HCT116 (cell line): Measurements from ENCODE around the gene BBS12. TPM values are rescaled to one million over a fixed set of nuclear protein-coding genes. Genes with fewer than 3 reads are reported as not detected.
"Not testable (repeated sequence)": the region's sequence is repeated elsewhere in the genome, so short reads cannot be mapped to it uniquely, and the experiment has no call there.

ENCODE experiments used
- ATAC-seq: fragments of 200-7000 bp; cut with Tn5 transposase; 2 replicates; pipeline ENCODE4 v1.9.1; 2020; ENCODE audit warnings: mild to moderate bottlenecking, moderate library complexity
- BruUV-seq: library from RNA; stranded (reverse); fragments of 400-500 nt; replicated peaks from 2 replicates; lab custom pipeline; 2021; lab: Mats Ljungman, UMichigan
- CTCF ChIA-PET: fragments of 300-600 bp; sonication (Branson Sonifier 250); formaldehyde crosslinking; loops from one replicate; lab custom pipeline; 2021; ENCODE audit warnings: antibody characterized with exemption; lab: Charles Lee
- POLR2A ChIA-PET: fragments of 300-600, 350-600 bp; sonication (Branson Sonifier 250); formaldehyde crosslinking; loops from one replicate; lab custom pipeline; 2021; ENCODE audit warnings: antibody characterized with exemption; lab: Charles Lee
- RAD21 ChIA-PET, 2 experiments: fragments of 300-600 bp; sonication (Branson Sonifier 250); formaldehyde crosslinking; loops; one replicate each; lab custom pipeline; 2023; ENCODE audit warnings: low total read pairs in 2 of 2; ENCODE audit not compliant: uncharacterized antibody in 2 of 2, unreplicated experiment in 2 of 2, low non-redundant PET in 1 of 2; lab: Charles Lee
- DNase-seq: peaks from one replicate; pipeline ENCODE4 v3.0.0-alpha.2; 2010; ENCODE audit warnings: low read depth, low spot score
- H2AFZ ChIP-seq: fragments of 200-600 bp; shearing (Covaris generic), sonication (generic); 2 replicates; pipeline ENCODE4 v1.6.1; 2017; ENCODE audit warnings: low read depth, mixed run types, mixed read lengths, antibody characterized with exemption, low read length; ENCODE audit not compliant: poor library complexity, severe bottlenecking
- H3K27ac ChIP-seq: 2 replicates; pipeline ENCODE4 v1.5.1; 2012; ENCODE audit warnings: low read depth, low read length
- H3K27me3 ChIP-seq: fragments of 200-600 bp; sonication (generic); 2 replicates; pipeline ENCODE4 v1.6.1; 2016; ENCODE audit warnings: mixed run types, low read length, mixed read lengths; ENCODE audit not compliant: insufficient read depth
- H3K36me3 ChIP-seq, 2 experiments: fragments of 200-500 bp in 1 of 2; fragments of 200-600 bp in 1 of 2; sonication (Bioruptor generic) in 1 of 2; sonication (generic) in 1 of 2; 2 replicates each; pipeline versions ENCODE4 v1.5.1 to v1.6.1; 2014 to 2016; ENCODE audit warnings: low read length in 2 of 2, inconsistent platforms in 1 of 2, mixed read lengths in 1 of 2, mixed run types in 1 of 2; ENCODE audit not compliant: insufficient read depth in 2 of 2, control insufficient read depth in 1 of 2
- H3K4me1 ChIP-seq, 2 experiments: fragments of 200-600 bp in 1 of 2; sonication (generic) in 1 of 2; 2 replicates each; pipeline versions ENCODE4 v1.5.1 to v1.6.1; 2012 to 2017; ENCODE audit warnings: low read length in 2 of 2, inconsistent platforms in 1 of 2, mild to moderate bottlenecking in 1 of 2, mixed read lengths in 1 of 2, mixed run types in 1 of 2, moderate library complexity in 1 of 2; ENCODE audit not compliant: insufficient read depth in 2 of 2, control insufficient read depth in 1 of 2
- H3K4me2 ChIP-seq: fragments of 200-600 bp; sonication (generic); 2 replicates; pipeline ENCODE4 v1.6.1; 2017; ENCODE audit warnings: mixed run types, low read length, mixed read lengths
- H3K4me3 ChIP-seq, 2 experiments: fragments of 200-600 bp in 1 of 2; sonication (generic) in 1 of 2; replicated peaks in 1 of 2; 2 replicates each; pipeline ENCODE4 v1.5.1; 2011 to 2016; ENCODE audit warnings: low read length in 2 of 2, control low read depth in 1 of 2, low read depth in 1 of 2, mild to moderate bottlenecking in 1 of 2, mixed read lengths in 1 of 2, mixed run types in 1 of 2
- H3K79me2 ChIP-seq: fragments of 200-600 bp; sonication (generic); 2 replicates; pipeline ENCODE4 v1.6.1; 2017; ENCODE audit warnings: mild to moderate bottlenecking, mixed run types, low read length, moderate library complexity, mixed read lengths; ENCODE audit not compliant: insufficient read depth
- H3K9ac ChIP-seq: fragments of 200-600 bp; sonication (generic); 2 replicates; pipeline ENCODE4 v1.6.1; 2016; ENCODE audit warnings: low read length, mixed read lengths
- H3K9me2 ChIP-seq: fragments of 200-600 bp; sonication (generic), shearing (Covaris generic); 2 replicates; pipeline ENCODE4 v1.6.1; 2017; ENCODE audit warnings: mixed run types, mild to moderate bottlenecking, moderate library complexity; ENCODE audit not compliant: insufficient read depth
- H3K9me3 ChIP-seq, 2 experiments: fragments of 200-500 bp in 1 of 2; fragments of 200-600 bp in 1 of 2; sonication (Bioruptor generic) in 1 of 2; sonication (generic) in 1 of 2; 2 replicates each; pipeline ENCODE4 v1.6.1; 2014 to 2017; ENCODE audit warnings: low read length in 2 of 2, mixed read lengths in 2 of 2, inconsistent platforms in 1 of 2, low read depth in 1 of 2, mild to moderate bottlenecking in 1 of 2, mixed run types in 1 of 2, moderate library complexity in 1 of 2; ENCODE audit not compliant: control insufficient read depth in 1 of 2, insufficient read depth in 1 of 2
- H4K20me1 ChIP-seq: fragments of 200-600 bp; sonication (generic), shearing (Covaris generic); 2 replicates; pipeline ENCODE4 v1.6.1; 2017; ENCODE audit warnings: mixed run types, mild to moderate bottlenecking, moderate library complexity; ENCODE audit not compliant: insufficient read depth
- CBX3 ChIP-seq: IDR thresholded peaks from 2 replicates; pipeline ENCODE4 v1.6.1; 2012; ENCODE audit warnings: low read depth
- CEBPB ChIP-seq: IDR thresholded peaks from 2 replicates; pipeline ENCODE4 v1.6.1; 2012; ENCODE audit warnings: low read depth
- FOSL1 ChIP-seq: IDR thresholded peaks from 2 replicates; pipeline ENCODE4 v1.6.1; 2012; ENCODE audit warnings: low read depth
- JUND ChIP-seq: IDR thresholded peaks from 2 replicates; pipeline ENCODE4 v1.6.1; 2012
- MAX ChIP-seq: IDR thresholded peaks from 2 replicates; pipeline ENCODE4 v1.6.1; 2012
- POLR2AphosphoS5 ChIP-seq: IDR thresholded peaks from 2 replicates; pipeline ENCODE4 v1.6.1; 2011; ENCODE audit warnings: mild to moderate bottlenecking, low read depth, low read length, moderate library complexity
- SIN3A ChIP-seq: IDR thresholded peaks from 2 replicates; pipeline ENCODE4 v1.6.1; 2012; ENCODE audit warnings: low read depth
- SP1 ChIP-seq: IDR thresholded peaks from 2 replicates; pipeline ENCODE4 v1.6.1; 2012; ENCODE audit warnings: low read depth
- SRF ChIP-seq: IDR thresholded peaks from 2 replicates; pipeline ENCODE4 v1.6.1; 2012; ENCODE audit warnings: low read depth
- intact Hi-C: fragments of 100-400 bp; cut with micrococcal nuclease; formaldehyde crosslinking; loops from 2 replicates; pipeline ENCODE4 v1.10.0; 2022
- total RNA-seq: library from RNA; stranded (reverse); gene quantifications from one replicate; pipeline ENCODE4 v1.2.1, GENCODE V29; 2021; ENCODE audit not compliant: unreplicated experiment

BBS12 gene
- total RNA-seq, 1 experiment from 2014 or later: 2.1 TPM

- Histone ChIP-seq H2AFZ (peak overlapping the region; percentile 14), H3K4me1 (peaks cover 9 to 51% of the 10 kb centered on the region in 2 experiments), H3K4me2 (peak overlapping the region; percentile 51)
- DNase-seq: peak; percentile 70
- BruUV-seq, H3K9ac ChIP-seq, H3K27me3 ChIP-seq, CTCF ChIA-PET, H4K20me1 ChIP-seq, POLR2A ChIA-PET, H3K36me3 ChIP-seq, intact Hi-C loops, H3K9me2 ChIP-seq, H3K27ac ChIP-seq, H3K9me3 ChIP-seq, H3K4me3 ChIP-seq, H3K79me2 ChIP-seq, RAD21 ChIA-PET: not testable (repeated sequence)
- 0 out of 2 replicates have a peak, but pooled peaks have one; percentile 23 for ATAC-seq
- TF ChIP-seq CEBPB (peak; percentile 61; the same call in 1 of the 2 replicates), SRF (peak; percentile 81; the same call in 1 of the 2 replicates), CBX3 (peak; percentile 93), MAX (peak; percentile 58), JUND (peak; percentile 95), FOSL1 (peak; percentile 95), POLR2AphosphoS5 (peak; percentile 33; the same call in 1 of the 2 replicates), SIN3A (peak; percentile 55; the same call in 1 of the 2 replicates), SP1 (peak; percentile 83)
Observed at GRCh38 chr4:122786296-122786695, 53.8 kb downstream of the BBS12 start.

DNA sequence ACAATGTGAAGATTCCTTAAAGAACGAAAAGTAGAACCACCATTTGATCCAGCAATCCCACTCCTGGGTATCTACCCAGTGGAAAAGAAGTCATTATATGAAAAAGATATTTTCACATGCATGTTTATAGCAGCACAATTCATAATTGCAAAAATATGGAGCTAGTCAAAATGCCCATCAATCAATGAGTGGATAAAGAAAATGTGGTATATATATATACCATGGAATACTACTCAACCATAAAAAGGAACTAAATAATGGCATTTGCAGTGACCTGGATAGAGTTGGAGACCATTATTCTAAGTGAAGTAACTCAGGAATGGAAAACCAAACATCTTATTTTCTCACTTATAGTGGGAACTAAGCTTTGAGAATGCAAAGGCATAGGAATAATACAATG lies 54.4 kb downstream of the BBS12 start:
- H3K9me2 ChIP-seq, H3K36me3 ChIP-seq, POLR2A ChIA-PET, H3K4me3 ChIP-seq, CTCF ChIA-PET, H3K9ac ChIP-seq, DNase-seq, H3K9me3 ChIP-seq, H3K27me3 ChIP-seq, RAD21 ChIA-PET, H3K79me2 ChIP-seq, BruUV-seq, intact Hi-C loops, H3K27ac ChIP-seq, ATAC-seq, H4K20me1 ChIP-seq: not testable (repeated sequence)
- Histone ChIP-seq H3K4me2 (0 out of 2 replicates have a peak overlapping the region, but pooled peaks have one; percentile 51), H2AFZ (peak overlapping the region; percentile 82), H3K4me1 (peaks cover 9 to 51% of the 10 kb centered on the region in 2 experiments)
